Urothelium cell line (cell line): ENCODE data around the gene DCANP1.

Experiments
- DNase-seq: peaks from one replicate; pipeline ENCODE4 v3.0.0; 2011; ENCODE audit warnings: low spot score, mixed read lengths
- FAIRE-seq: peaks from 2 replicates; lab custom pipeline; 2011; peaks lifted over from hg19 to GRCh38; lab: Jason Lieb, UNC

DCANP1 gene

DNA sequence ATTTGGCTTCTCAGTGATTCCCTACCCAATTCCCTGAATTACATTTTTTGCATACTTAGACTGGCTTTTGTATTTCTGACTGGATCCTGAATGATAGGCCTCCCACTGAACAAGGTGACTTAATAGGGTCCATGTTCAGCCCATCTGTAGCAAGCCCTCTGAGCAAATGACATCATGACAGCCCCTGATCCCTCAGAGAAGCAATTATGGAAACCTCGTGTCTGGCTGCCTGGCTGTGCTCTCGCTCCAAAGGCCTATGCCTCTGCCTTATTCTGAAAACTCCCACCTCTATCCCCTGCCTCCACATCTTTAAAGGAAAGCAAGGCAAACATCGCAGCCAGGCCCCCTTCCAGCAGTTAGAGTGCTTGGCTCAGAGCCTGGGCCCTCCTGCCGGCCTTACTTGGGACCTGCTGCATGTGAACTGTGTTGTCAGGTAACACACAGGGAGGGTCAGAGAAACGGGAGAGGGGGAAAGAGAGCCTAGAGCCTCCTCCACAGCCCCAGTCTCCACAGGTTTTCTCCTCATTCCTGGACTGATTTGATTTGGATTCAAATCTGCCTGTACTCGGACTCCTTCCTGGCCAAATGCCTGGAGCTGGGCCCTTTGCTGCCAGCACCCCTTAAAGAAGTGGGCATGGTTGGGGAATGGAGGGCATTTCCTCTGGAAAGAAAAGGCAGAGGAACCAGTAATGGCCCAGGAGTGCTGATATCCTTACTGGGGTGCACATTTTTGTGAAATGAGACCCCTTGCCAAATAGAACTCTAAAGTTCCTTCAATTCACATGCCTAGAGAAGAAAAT, 3.8 kb downstream of the DCANP1 start:
- no peak for FAIRE-seq
- DNase-seq: no peak

DNA sequence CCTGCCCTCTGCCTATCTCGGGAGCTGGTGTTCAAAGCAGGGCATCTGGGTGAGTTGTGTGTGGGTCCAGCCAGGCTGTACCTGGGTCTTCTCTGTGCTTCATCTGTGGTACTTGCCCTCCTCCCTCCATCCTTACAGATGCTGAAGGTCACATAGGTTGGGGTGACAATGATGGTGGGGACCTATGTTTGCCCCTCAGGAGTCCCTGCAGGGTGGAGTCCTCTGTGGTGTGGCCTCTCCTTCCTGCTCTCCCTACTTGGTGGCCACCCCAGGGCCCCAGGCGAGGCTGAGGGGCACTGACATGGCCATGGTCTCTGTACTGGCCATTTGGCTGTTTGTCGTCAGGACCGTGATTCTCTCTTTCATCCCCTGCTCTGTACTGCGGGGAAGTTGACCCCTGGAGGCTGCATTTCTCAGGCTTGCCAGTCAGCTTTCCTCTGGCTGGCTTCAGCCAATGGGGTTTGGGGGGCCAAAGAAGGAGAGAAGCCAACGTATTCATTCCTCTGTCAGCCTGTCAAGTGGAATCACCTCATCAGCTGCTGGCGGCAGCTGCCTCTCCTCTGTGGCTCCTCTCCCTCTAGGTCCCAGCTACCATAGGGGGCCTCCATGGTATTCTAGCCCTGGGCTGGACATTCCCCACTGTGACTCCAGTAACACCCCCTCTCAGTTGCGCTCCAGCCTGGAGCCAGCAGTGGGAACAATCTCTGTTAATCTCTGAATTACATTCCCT, 4.6 kb downstream of the DCANP1 start:
- no peak for FAIRE-seq

GRCh38 chr5:135441919-135442318, 5.2 kb downstream of the DCANP1 start:
- DNase-seq (no peak), FAIRE-seq (no peak)

More for the DNA sequence above, 4.6 kb downstream of the DCANP1 start:
- DNase-seq: no peak

DNA sequence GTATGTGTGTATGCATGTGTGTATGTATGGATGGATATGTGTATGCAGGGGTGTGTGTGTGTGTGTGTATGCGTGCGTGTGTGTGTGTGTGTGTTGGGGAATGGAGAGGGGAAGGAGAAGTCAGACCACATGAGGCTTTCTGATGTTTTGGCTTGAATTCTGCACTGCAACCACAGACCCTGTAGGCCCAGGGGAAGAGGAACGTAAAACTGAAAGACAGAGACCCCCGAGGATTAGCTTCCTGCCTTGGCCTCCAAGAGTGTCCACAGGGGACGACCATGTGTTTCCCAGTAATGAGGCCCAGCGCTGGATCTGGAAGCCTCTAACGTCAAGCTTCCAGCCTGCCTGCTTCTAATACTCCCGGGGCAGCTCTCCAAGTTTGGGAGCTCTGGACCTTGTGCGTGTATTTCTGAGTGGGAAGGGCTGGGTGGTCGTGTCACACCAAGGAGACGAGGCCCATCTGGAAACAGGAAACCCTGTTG, 5.8 kb downstream of the DCANP1 start:
- FAIRE-seq (no peak), DNase-seq (no peak)

DNA sequence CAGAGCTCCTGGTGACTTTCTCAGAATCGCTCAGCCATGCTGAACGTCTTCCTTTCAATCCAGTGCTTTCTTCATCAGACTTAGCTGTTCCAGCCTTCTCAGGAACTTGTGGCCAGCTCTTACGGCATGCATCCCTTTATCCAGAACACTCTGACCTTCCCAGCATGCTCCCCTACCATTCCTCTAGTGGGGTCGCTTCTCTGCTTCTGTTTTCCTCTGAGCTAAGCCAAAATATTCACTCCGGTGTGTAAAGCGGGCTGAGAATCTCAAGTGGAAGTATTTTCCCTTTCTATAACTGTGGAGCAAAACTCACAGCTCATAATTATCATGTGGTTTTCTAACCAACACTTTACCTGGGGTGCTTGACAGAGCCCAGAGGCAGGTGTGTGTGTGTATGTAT, 6.2 kb downstream of the DCANP1 start:
- no peak for FAIRE-seq
- DNase-seq: no peak

- FAIRE-seq (no peak), DNase-seq (no peak)
Observed at GRCh38 chr5:135439231-135440205, 7.6 kb downstream of the DCANP1 start.

GRCh38 chr5:135438636-135439221, 8.4 kb downstream of the DCANP1 start:
- FAIRE-seq (no peak), DNase-seq (no peak)

- FAIRE-seq (no peak), DNase-seq (peak; percentile 59)
Observed at GRCh38 chr5:135437796-135438560, 9.2 kb downstream of the DCANP1 start.

DNA sequence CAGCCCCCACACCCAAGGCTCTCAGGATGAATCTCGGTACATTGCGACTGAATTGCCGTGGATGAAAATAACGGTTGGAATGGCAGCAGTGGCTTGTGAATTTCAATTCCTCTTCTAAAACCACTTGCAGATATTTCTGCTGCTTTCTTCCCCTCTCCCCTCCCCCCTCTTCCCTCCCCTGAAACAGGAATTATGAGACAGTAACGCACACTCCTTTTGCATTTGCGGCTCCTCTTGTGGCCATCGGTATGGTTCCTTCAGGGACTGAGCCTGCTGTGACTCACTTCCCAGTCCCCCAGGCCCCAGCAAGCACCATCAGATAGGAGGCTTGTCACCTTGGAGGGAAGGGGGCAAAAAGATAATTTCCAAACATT, 9.7 kb downstream of the DCANP1 start:
- FAIRE-seq (no peak), DNase-seq (peak; percentile 32)

DNA sequence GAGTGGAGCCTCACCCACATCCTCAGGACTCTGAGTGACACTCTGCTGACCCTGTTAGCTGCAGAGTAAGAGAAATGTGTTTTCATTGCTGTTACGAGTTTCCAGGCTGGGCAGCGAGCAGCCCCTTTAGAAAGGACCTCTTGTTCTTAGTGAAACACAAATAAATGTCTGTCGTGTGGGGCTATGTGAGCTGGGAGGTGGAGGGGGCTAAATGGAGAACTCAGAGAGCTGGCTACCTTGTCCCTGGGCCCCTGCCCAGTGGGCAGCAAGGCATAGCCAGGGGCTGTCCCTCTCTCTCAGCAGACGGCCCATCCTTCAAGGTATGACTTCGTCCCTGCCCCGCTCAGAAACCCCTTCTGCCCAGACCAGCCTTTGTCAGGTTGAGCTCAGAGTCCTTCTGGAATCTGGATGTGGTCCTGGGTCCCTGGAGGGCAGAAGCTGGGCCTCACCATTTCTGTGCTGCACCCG, 10.2 kb downstream of the DCANP1 start:
- FAIRE-seq (no peak), DNase-seq (no peak)

DNA sequence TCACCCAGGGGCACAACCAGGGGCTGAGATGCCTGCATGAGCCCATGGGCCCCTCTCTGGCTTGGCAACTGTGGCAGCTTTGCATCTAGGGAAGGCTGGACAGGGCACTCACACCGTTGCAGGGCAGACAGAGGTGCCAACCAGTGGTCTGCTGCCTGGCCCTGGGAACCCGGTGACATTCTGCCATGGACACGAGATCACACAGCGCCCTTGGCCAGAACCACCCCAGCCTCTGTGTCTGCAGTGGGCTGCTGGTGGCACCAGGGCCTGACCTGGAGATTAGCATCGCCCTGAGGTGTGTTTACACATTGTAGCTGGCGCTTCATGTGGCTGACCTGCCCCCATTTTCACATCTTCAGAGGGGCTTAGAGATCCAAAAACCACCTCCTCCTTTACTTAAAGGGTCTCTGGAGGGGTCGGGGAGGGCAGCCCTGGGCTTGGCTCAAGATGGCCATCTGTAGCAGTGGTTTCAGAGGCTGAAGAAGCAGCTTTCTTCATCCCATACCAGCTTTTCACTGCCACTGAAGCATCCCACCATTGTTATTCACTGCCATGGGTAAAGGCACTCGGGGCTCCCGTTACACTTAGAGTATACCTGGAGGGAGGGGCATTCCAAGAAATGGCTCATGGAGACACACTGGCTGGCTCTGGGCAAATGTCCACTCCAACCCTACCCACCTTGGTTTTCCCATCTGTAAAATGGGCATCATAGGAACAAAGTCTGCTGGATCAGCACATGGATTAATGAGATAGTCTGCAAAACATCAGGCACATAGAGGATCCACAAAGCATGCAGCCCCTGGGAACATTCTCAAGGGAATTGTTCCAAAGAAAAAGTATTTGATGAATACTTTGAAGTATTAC, 11.4 kb downstream of the DCANP1 start:
- no peak for FAIRE-seq

GRCh38 chr5:135434591-135435466, 12.3 kb downstream of the DCANP1 start:
- FAIRE-seq: no peak
- no peak for DNase-seq

More for the DNA sequence above, 11.4 kb downstream of the DCANP1 start:
- DNase-seq: no peak

DNA sequence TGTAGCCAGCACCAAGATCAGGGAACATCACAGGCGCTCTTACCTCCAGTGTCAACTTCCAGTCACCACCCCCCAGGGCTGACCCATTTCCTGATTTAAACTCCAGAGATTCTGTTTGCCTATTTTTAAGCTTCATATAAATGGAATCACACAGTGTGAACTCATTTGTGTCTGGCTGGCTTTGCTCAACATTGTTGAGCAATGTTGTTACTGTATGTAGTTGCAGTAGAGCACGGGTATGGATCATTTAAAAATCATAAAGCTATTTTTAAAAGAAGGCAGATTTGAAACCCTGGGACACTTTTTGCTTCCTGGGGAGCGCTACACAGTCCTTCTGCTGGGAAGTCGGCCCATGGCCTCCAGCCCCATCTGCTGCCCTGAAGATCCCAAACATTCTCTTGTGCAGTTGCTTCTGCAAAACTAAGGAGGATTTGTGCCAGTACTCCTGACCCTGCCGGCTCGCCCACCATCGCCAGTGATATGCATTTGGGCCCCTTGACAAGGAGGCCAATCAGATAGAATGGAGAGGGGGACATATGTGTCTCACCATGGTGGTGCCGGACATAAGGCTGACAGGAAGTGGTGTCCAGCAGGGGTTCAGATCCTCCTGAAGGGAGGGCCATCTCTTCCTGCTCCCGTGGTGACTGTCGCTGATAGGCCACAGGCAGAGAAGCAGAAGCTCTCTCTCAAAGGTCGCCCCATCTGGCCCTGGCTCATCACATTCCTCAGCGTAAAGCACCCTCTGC, 13.3 kb downstream of the DCANP1 start:
- FAIRE-seq: no peak
- no peak for DNase-seq

DNA sequence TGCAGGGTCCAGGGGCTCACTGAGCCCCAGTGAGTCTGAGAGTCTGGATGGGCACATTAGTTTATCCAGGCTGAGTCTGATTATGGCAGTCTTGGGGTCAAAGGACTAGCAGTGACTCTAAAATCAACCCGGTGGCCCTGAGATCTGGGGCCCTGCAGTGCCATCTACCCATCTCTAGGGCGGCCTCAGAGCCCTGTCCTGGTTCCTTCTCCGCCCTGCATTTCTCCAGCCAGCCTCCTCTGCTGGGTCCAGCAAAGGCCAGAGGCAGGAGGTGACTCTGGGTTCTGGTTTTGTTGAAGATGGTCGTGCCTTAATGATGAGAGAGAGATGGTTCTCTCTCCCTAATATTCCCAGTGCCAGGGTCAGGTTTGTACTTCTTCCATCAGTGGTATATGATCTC, 15.0 kb downstream of the DCANP1 start:
- FAIRE-seq (no peak), DNase-seq (no peak)

DNA sequence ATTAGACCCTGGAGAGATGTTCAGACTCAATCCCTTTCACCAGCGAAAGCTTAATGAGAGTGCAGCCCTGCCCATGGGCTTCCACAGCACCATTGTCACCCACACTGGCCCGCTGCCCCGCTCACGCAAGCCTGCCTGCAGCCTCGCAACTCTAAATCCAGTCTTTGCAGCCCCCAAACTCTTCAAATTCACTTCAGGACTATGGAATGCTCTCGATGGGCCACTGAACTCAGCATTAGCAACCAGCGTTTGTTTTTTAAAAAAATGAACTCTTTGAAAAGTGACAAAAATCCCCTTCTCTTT, 17.1 kb downstream of the DCANP1 start:
- no peak for FAIRE-seq

DNA sequence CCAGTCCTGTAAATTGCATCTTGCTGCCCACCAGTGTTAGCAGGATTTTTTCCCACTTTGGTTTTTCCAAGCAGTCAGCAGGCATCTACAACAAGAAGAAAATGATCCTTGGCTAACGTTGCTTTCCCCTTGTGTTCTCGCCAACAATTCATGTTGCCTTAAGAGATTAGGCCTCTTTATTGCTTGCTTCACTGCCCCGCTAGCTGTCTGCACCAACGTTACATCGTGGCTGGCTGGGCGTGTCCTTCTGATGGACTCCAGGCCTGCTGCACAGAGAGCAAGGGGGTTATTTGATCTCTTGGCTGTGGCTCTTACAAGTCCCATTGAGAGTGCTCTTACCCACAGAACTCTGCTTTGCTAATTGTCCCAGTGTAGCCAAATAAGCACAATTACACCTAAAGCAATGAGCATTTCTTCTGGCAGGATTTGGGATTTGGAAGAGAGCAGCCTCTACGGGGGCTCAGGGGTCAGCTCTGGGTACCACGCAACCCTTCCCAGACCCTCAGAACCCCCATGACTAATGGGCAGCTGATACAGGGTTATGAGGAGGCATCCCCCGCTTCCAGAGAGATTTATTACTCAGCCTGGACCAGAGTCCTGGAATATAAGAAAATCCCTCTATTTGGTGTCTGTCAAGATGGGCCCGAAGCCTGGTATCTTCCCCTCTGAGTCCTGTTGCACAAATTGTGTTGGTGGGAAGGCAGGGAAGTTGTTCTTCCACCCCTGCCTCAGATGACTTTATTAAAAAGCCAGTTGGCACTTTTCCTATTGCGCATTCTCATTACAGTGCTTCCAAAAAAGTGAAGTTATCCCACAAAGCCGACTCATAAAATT, 17.6 kb downstream of the DCANP1 start:
- DNase-seq (no peak), FAIRE-seq (no peak)

More for the DNA sequence above, 17.1 kb downstream of the DCANP1 start:
- no peak for DNase-seq
